ENCODE measurements around the gene CYB561D2. TPM values are rescaled to one million over a fixed set of nuclear protein-coding genes. Genes with fewer than 3 reads are reported as not detected.

The CYB561D2 gene
- polyA plus RNA-seq, 1 experiment = 14.5 TPM

GRCh38 chr3:50378024-50378423 is 27.4 kb downstream of the CYB561D2 start:
- H3K9me3 ChIP-seq (ENCODE audit: control insufficient read depth, insufficient read depth, low read length) = no peaks in the 10 kb centered on the region; the same call in 1 of the 2 replicates
- peaks cover 28% of the 10 kb centered on the region for H3K27me3 ChIP-seq (ENCODE audit: control insufficient read depth, insufficient read depth, low read length)
- H3K27ac ChIP-seq (ENCODE audit: low read depth, low read length) = no peak overlapping the region
- H3K4me3 ChIP-seq (ENCODE audit: low read depth, low read length) = no peak overlapping the region
- ChIA-PET CTCF (no interaction called here), POLR2A (no interaction called here)
- TF ChIP-seq CTCF (IDR thresholded peaks at IDR 0.05; ENCODE audit: low read depth, low read length) = no peak
- no peak for DNase-seq (ENCODE audit: low read depth, low spot score)

GRCh38 chr3:50378757-50379156 is 28.1 kb downstream of the CYB561D2 start:
- Histone ChIP-seq H3K4me3 (ENCODE audit: low read depth, low read length) (no peak overlapping the region), H3K9me3 (ENCODE audit: control insufficient read depth, insufficient read depth, low read length) (no peaks in the 10 kb centered on the region; the same call in 1 of the 2 replicates), H3K27me3 (ENCODE audit: control insufficient read depth, insufficient read depth, low read length) (peaks cover 29% of the 10 kb centered on the region), H3K27ac (ENCODE audit: low read depth, low read length) (no peak overlapping the region)
- ChIA-PET POLR2A (no interaction called here), CTCF (no interaction called here)
- no peak for TF ChIP-seq CTCF (IDR thresholded peaks at IDR 0.05; ENCODE audit: low read depth, low read length)
- DNase-seq (ENCODE audit: low read depth, low spot score) = no peak

- Histone ChIP-seq H3K9me3 (ENCODE audit: control insufficient read depth, insufficient read depth, low read length) (no peaks in the 10 kb centered on the region; the same call in 1 of the 2 replicates), H3K27ac (ENCODE audit: low read depth, low read length) (no peak overlapping the region), H3K27me3 (ENCODE audit: control insufficient read depth, insufficient read depth, low read length) (peaks cover 27% of the 10 kb centered on the region), H3K4me3 (ENCODE audit: low read depth, low read length) (no peak overlapping the region)
- no peak for TF ChIP-seq CTCF (IDR thresholded peaks at IDR 0.05; ENCODE audit: low read depth, low read length)
- CTCF ChIA-PET = no interaction called here
- POLR2A ChIA-PET = no interaction called here
- no peak for DNase-seq (ENCODE audit: low read depth, low spot score)
Measured at GRCh38 chr3:50380405-50381085, 29.9 kb downstream of the CYB561D2 start.

GRCh38 chr3:50381383-50381782 is 30.7 kb downstream of the CYB561D2 start:
- DNase-seq (ENCODE audit: low read depth, low spot score) = no peak
- TF ChIP-seq CTCF (IDR thresholded peaks at IDR 0.05; ENCODE audit: low read depth, low read length) = no peak
- H3K27ac ChIP-seq (ENCODE audit: low read depth, low read length) = no peak overlapping the region
- CTCF ChIA-PET = no interaction called here
- H3K4me3 ChIP-seq (ENCODE audit: low read depth, low read length) = no peak overlapping the region
- no peaks in the 10 kb centered on the region; the same call in 1 of the 2 replicates for H3K9me3 ChIP-seq (ENCODE audit: control insufficient read depth, insufficient read depth, low read length)
- POLR2A ChIA-PET = no interaction called here
- peaks cover 27% of the 10 kb centered on the region for H3K27me3 ChIP-seq (ENCODE audit: control insufficient read depth, insufficient read depth, low read length)

GRCh38 chr3:50382722-50383121 is 32.1 kb downstream of the CYB561D2 start:
- no peak for DNase-seq (ENCODE audit: low read depth, low spot score)
- H3K4me3 ChIP-seq (ENCODE audit: low read depth, low read length) = no peak overlapping the region
- POLR2A ChIA-PET = no interaction called here
- CTCF ChIA-PET = no interaction called here
- H3K9me3 ChIP-seq (ENCODE audit: control insufficient read depth, insufficient read depth, low read length) = no peaks in the 10 kb centered on the region; the same call in 1 of the 2 replicates
- no peak overlapping the region for H3K27ac ChIP-seq (ENCODE audit: low read depth, low read length)
- TF ChIP-seq CTCF (IDR thresholded peaks at IDR 0.05; ENCODE audit: low read depth, low read length) = no peak
- peaks cover 28% of the 10 kb centered on the region for H3K27me3 ChIP-seq (ENCODE audit: control insufficient read depth, insufficient read depth, low read length)

Measured in AG04450 (cell line).